GM12878 (cell line): ENCODE data around the gene C20orf144. TPM values are rescaled to one million over a fixed set of nuclear protein-coding genes. Genes with fewer than 3 reads are reported as not detected.

Experiments
- ATAC-seq: fragments of 200-7000 bp; cut with Tn5 transposase; 3 replicates; pipeline ENCODE4 v1.9.1; 2020; ENCODE audit warnings: mild to moderate bottlenecking, moderate library complexity
- BruUV-seq: library from RNA; stranded (reverse); fragments of 400-500 nt; replicated peaks from 2 replicates; lab custom pipeline; 2021; lab: Mats Ljungman, UMichigan
- CTCF ChIA-PET: fragments of 300-600 bp; sonication (Branson Sonifier 250); formaldehyde crosslinking; extraction: SDS; loops from one replicate; lab custom pipeline; 2021; ENCODE audit warnings: inconsistent platforms; lab: Yijun Ruan, JAX
- POLR2A ChIA-PET: fragments of 350-600 bp; formaldehyde crosslinking; extraction: SDS; loops from one replicate; lab custom pipeline; 2021; ENCODE audit warnings: inconsistent platforms; lab: Charles Lee
- RAD21 ChIA-PET: fragments of 300-600 bp; sonication (Branson Sonifier 250); formaldehyde crosslinking; loops from one replicate; lab custom pipeline; 2023; ENCODE audit warnings: antibody characterized with exemption; ENCODE audit not compliant: unreplicated experiment; lab: Charles Lee
- SMC1A ChIA-PET: fragments of 300-600 bp; sonication (Branson Sonifier 250); formaldehyde crosslinking; loops from one replicate; lab custom pipeline; 2023; ENCODE audit not compliant: unreplicated experiment, uncharacterized antibody; lab: Charles Lee
- DNase-seq: peaks from one replicate; pipeline ENCODE4 v3.0.0-alpha.2; 2011; ENCODE audit warnings: low read depth, low spot score
- FAIRE-seq: peaks from 3 replicates; lab custom pipeline; 2011; peaks lifted over from hg19 to GRCh38; lab: Jason Lieb, UNC
- H2AFZ ChIP-seq: 2 replicates; pipeline ENCODE4 v1.6.0; 2011; ENCODE audit warnings: low read depth, low read length, control low read depth; ENCODE audit not compliant: control insufficient read depth
- H3K27ac ChIP-seq: 2 replicates; pipeline ENCODE4 v1.5.1; 2011; ENCODE audit warnings: control low read depth; ENCODE audit not compliant: control insufficient read depth, insufficient read depth
- H3K27me3 ChIP-seq, 2 experiments: replicated peaks in 1 of 2; 2 replicates each; pipeline versions ENCODE4 v1.6.0 to v1.6.1; 2011; ENCODE audit warnings: low read length in 1 of 2; ENCODE audit not compliant: control insufficient read depth in 2 of 2, insufficient read depth in 2 of 2
- H3K36me3 ChIP-seq, 2 experiments: 2 replicates each; pipeline ENCODE4 v1.5.1; 2011; ENCODE audit warnings: low read length in 1 of 2; ENCODE audit not compliant: control insufficient read depth in 2 of 2, insufficient read depth in 2 of 2
- H3K4me1 ChIP-seq: 2 replicates; pipeline ENCODE4 v1.6.1; 2011; ENCODE audit warnings: mild to moderate bottlenecking, low read length, moderate library complexity, mixed read lengths; ENCODE audit not compliant: control insufficient read depth, insufficient read depth
- H3K4me2 ChIP-seq: 2 replicates; pipeline ENCODE4 v1.6.0; 2011; ENCODE audit warnings: control low read depth; ENCODE audit not compliant: control insufficient read depth, insufficient read depth
- H3K4me3 ChIP-seq: fragments of 200-600 bp; sonication (generic); 2 replicates; pipeline ENCODE4 v1.5.1; 2016
- H3K79me2 ChIP-seq: 2 replicates; pipeline ENCODE4 v1.6.0; 2011; ENCODE audit warnings: low read length; ENCODE audit not compliant: control insufficient read depth, insufficient read depth
- H3K9ac ChIP-seq: 2 replicates; pipeline ENCODE4 v1.8.0; 2011; ENCODE audit warnings: low read length, control low read depth, mixed read lengths; ENCODE audit not compliant: control insufficient read depth, insufficient read depth
- H3K9me3 ChIP-seq: replicated peaks from 3 replicates; pipeline ENCODE4 v1.5.1; 2011; ENCODE audit warnings: mild to moderate bottlenecking, low read length; ENCODE audit not compliant: control insufficient read depth, insufficient read depth
- H4K20me1 ChIP-seq: 2 replicates; pipeline ENCODE4 v1.6.0; 2011; ENCODE audit not compliant: control insufficient read depth, insufficient read depth
- CHD1 ChIP-seq: IDR thresholded peaks from 2 replicates; pipeline ENCODE4 v1.6.1; 2012; ENCODE audit warnings: low read depth, low read length, improper control_type of control experiment
- EED ChIP-seq: sonication (generic); IDR thresholded peaks from 2 replicates; pipeline ENCODE4 v1.6.1; 2016; ENCODE audit warnings: antibody characterized with exemption, low read depth
- ESRRA ChIP-seq: IDR thresholded peaks from 2 replicates; pipeline ENCODE4 v1.6.1; 2012; ENCODE audit warnings: mild to moderate bottlenecking, low read length, improper control_type of control experiment
- HDAC6 ChIP-seq: fragments of 200-600 bp; sonication (generic); IDR thresholded peaks from one replicate; pipeline ENCODE4 v1.8.0; 2017; ENCODE audit warnings: antibody characterized with exemption; ENCODE audit not compliant: unreplicated experiment
- IKZF1 ChIP-seq: fragments of 450-650 bp; conservative IDR thresholded peaks from 2 replicates; pipeline ENCODE4 v1.6.1; 2017; ENCODE audit warnings: antibody characterized with exemption, mild to moderate bottlenecking
- MYB ChIP-seq: fragments of 150-350 bp; IDR thresholded peaks from 2 replicates; pipeline ENCODE4 v1.6.1; 2014; ENCODE audit warnings: mild to moderate bottlenecking, low read depth, low read length, borderline replicate concordance
- NBN ChIP-seq: fragments of 450-650 bp; IDR thresholded peaks from 2 replicates; pipeline ENCODE4 v1.6.1; 2016
- NR2C1 ChIP-seq: fragments of 450-650 bp; IDR thresholded peaks from 2 replicates; pipeline ENCODE4 v1.6.1; 2017; ENCODE audit warnings: antibody characterized with exemption, mild to moderate bottlenecking, moderate library complexity
- PML ChIP-seq: IDR thresholded peaks from 2 replicates; pipeline ENCODE4 v1.6.1; 2012; ENCODE audit warnings: low read length, inconsistent platforms
- RCOR1 ChIP-seq: conservative IDR thresholded peaks from 2 replicates; pipeline ENCODE4 v1.6.1; 2012; ENCODE audit warnings: low read depth, low read length, improper control_type of control experiment
- RUNX3 ChIP-seq: IDR thresholded peaks from 2 replicates; pipeline ENCODE4 v1.6.1; 2012; ENCODE audit warnings: low read length, inconsistent platforms
- SIN3A ChIP-seq: IDR thresholded peaks from 2 replicates; pipeline ENCODE4 v1.6.1; 2012; ENCODE audit warnings: low read depth, low read length, improper control_type of control experiment
- SREBF2 ChIP-seq: IDR thresholded peaks from 2 replicates; pipeline ENCODE4 v1.6.1; 2012; ENCODE audit warnings: mild to moderate bottlenecking, low read length
- STAT1 ChIP-seq: fragments of 450-650 bp; conservative IDR thresholded peaks from 2 replicates; pipeline ENCODE4 v1.6.1; 2014; ENCODE audit warnings: antibody characterized with exemption, mild to moderate bottlenecking
- STAT3 ChIP-seq: IDR thresholded peaks from 2 replicates; pipeline ENCODE4 v1.6.1; 2011; ENCODE audit warnings: low read depth, low read length, improper control_type of control experiment
- TARDBP ChIP-seq: IDR thresholded peaks from 2 replicates; pipeline ENCODE4 v1.6.1; 2016; ENCODE audit warnings: borderline replicate concordance
- ZNF24 ChIP-seq: fragments of 450-650 bp; IDR thresholded peaks from 2 replicates; pipeline ENCODE4 v1.6.1; 2017; ENCODE audit warnings: antibody characterized with exemption, mild to moderate bottlenecking
- ZNF592 ChIP-seq: fragments of 450-650 bp; IDR thresholded peaks from 2 replicates; pipeline ENCODE4 v1.6.1; 2017; ENCODE audit warnings: mild to moderate bottlenecking, moderate library complexity
- WGBS: methylation state at CpG from one replicate; pipeline ENCODE4 v1.1.6; 2016; ENCODE audit warnings: low lambda C conversion rate; ENCODE audit not compliant: insufficient replicate concordance, insufficient coverage; ENCODE audit errors: missing lambda C conversion rate; 5-methylcytosine and 5-hydroxymethylcytosine counted together
- in situ Hi-C: fragments of 300-500 bp; cut with MboI; formaldehyde crosslinking; loops from 9 replicates; pipeline ENCODE4 v1.14.3; 2018; ENCODE audit warnings: mixed read lengths
- intact Hi-C: fragments of 100-400 bp; cut with micrococcal nuclease; formaldehyde crosslinking; loops from one replicate; pipeline ENCODE4 v1.14.2; 2022; ENCODE audit not compliant: unreplicated experiment
- polyA plus RNA-seq, 11 experiments: library from polyadenylated mRNA; depleted of rRNA in 4 of 11; unstranded in 6 of 11; stranded (reverse) in 5 of 11; fragments of >200 nt; fragmentation: Nextera tagmentation in 4 of 11; fragmentation: Illumina TruSeq in 1 of 11; extraction: Ambion mirVana in 4 of 11; extraction: Trizol in 1 of 11; gene quantifications; 1 replicate in 1 of 11; 2 replicates in 10 of 11; pipeline versions ENCODE4 v1.2.1 to v1.2.3, GENCODE V29; 2011 to 2016; ENCODE audit warnings: inconsistent platforms in 2 of 11, missing spikeins in 2 of 11, low read depth in 1 of 11
- total RNA-seq, 4 experiments: library from RNA; depleted of rRNA in 3 of 4; stranded (reverse); fragments of >200 nt in 3 of 4; fragmentation: Illumina TruSeq in 1 of 4; extraction: Trizol in 1 of 4; gene quantifications; 2 replicates each; pipeline versions ENCODE4 v1.2.1 to v1.2.3, GENCODE V29; 2013 to 2021
- TF ChIP-seq, protein P1 (sequence below): fragments of 450-650 bp; IDR thresholded peaks from 2 replicates; pipeline ENCODE4 v1.6.1; 2016; ENCODE audit warnings: mild to moderate bottlenecking, moderate library complexity, borderline replicate concordance

The C20orf144 gene
- total and polyA plus RNA-seq, 10 of the 15 experiments (the other 5 are each of a cell fraction or from before 2014, with no cell fraction given): 0.04 to 0.62 (median 0.23) TPM; not detected in 2

DNA sequence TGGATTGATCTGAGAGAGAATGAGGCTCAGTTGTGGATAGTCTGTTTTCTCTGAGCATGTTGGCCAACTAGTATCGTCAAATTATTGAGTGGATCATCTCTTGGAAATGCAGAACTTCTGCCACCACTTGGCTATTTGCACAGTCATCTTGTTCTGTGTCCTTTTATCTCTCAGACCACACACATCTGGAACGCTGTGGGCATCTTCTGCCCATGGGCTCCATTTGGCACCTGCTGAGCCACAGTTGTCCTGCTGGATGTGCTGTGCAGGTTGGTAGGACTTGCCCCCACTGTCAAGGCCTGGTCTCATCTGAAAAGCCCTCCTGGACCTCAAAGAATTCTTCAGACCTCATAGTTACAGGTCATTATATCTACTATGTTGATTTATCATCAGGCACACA lies 16.7 kb upstream of the C20orf144 start:
- WGBS: 100% methylated on average over 2 of the region's 2 CpGs
- FAIRE-seq: no peak

More for the DNA sequence above, 16.7 kb upstream of the C20orf144 start:
- in situ Hi-C loops: no loop called here
- H3K27me3 ChIP-seq: no peaks in the 10 kb centered on the region
- H2AFZ ChIP-seq: no peak overlapping the region
- ChIA-PET CTCF (interaction anchor here (0.8 to 0.9 kb wide), 2 partner anchors 188 to 192 kb away, joined by 3 read pairs; no protein-coding TSS in a partner anchor), SMC1A (no interaction called here), POLR2A (no interaction called here), RAD21 (no interaction called here)
- H3K27ac ChIP-seq: no peak overlapping the region
- ATAC-seq (no peak), DNase-seq (no peak)
- peaks cover 4% of the 10 kb centered on the region; the same call in 1 of the 2 replicates for H4K20me1 ChIP-seq
- no peak overlapping the region for H3K9ac ChIP-seq
- H3K4me3 ChIP-seq: no peak overlapping the region
- H3K36me3 ChIP-seq: peaks cover 3 to 4% of the 10 kb centered on the region in 2 experiments; a peak in 2 of 4 replicates
- intact Hi-C loops: no loop called here
- no peak overlapping the region for H3K4me2 ChIP-seq
- H3K79me2 ChIP-seq: no peaks in the 10 kb centered on the region
- no peak for TF ChIP-seq ZNF24
- no peak for TF ChIP-seq ESRRA
- no peak for TF ChIP-seq STAT1
- no peak for TF ChIP-seq PML
- no peak for TF ChIP-seq NBN
- TF ChIP-seq EED: no peak
- no peak for TF ChIP-seq RCOR1
- no peak for TF ChIP-seq MYB
- no peak for TF ChIP-seq SIN3A
- TF ChIP-seq HDAC6: no peak
- TF ChIP-seq SREBF2: no peak
- TF ChIP-seq NR2C1: no peak
- TF ChIP-seq ZNF592: no peak
- TF ChIP-seq TARDBP: no peak
- TF ChIP-seq CHD1: no peak
- no peak for TF ChIP-seq STAT3
- TF ChIP-seq, protein P1, sequence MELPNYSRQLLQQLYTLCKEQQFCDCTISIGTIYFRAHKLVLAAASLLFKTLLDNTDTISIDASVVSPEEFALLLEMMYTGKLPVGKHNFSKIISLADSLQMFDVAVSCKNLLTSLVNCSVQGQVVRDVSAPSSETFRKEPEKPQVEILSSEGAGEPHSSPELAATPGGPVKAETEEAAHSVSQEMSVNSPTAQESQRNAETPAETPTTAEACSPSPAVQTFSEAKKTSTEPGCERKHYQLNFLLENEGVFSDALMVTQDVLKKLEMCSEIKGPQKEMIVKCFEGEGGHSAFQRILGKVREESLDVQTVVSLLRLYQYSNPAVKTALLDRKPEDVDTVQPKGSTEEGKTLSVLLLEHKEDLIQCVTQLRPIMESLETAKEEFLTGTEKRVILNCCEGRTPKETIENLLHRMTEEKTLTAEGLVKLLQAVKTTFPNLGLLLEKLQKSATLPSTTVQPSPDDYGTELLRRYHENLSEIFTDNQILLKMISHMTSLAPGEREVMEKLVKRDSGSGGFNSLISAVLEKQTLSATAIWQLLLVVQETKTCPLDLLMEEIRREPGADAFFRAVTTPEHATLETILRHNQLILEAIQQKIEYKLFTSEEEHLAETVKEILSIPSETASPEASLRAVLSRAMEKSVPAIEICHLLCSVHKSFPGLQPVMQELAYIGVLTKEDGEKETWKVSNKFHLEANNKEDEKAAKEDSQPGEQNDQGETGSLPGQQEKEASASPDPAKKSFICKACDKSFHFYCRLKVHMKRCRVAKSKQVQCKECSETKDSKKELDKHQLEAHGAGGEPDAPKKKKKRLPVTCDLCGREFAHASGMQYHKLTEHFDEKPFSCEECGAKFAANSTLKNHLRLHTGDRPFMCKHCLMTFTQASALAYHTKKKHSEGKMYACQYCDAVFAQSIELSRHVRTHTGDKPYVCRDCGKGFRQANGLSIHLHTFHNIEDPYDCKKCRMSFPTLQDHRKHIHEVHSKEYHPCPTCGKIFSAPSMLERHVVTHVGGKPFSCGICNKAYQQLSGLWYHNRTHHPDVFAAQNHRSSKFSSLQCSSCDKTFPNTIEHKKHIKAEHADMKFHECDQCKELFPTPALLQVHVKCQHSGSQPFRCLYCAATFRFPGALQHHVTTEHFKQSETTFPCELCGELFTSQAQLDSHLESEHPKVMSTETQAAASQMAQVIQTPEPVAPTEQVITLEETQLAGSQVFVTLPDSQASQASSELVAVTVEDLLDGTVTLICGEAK: no peak
- no peak for TF ChIP-seq IKZF1
- no peak for TF ChIP-seq RUNX3
- H3K9me3 ChIP-seq: no peaks in the 10 kb centered on the region
- peaks cover 18% of the 10 kb centered on the region for H3K4me1 ChIP-seq
- no TSS peak for BruUV-seq
